K562 (cell line): ENCODE data around the gene CAMSAP2. TPM values are rescaled to one million over a fixed set of nuclear protein-coding genes. Genes with fewer than 3 reads are reported as not detected.

ENCODE experiments used
- ATAC-seq: fragments of 200-7000 bp; cut with Tn5 transposase; 3 replicates; pipeline ENCODE4 v1.9.1; 2020; ENCODE audit warnings: moderate library complexity
- BruUV-seq: library from RNA; stranded (reverse); fragments of 400-500 nt; replicated peaks from 2 replicates; lab custom pipeline; 2021; lab: Mats Ljungman, UMichigan
- CTCF ChIA-PET: fragments of 300-600 bp; formaldehyde crosslinking; extraction: SDS; loops from one replicate; lab custom pipeline; 2021; ENCODE audit warnings: low intra/inter-chr PET ratio; lab: Yijun Ruan, JAX
- POLR2A ChIA-PET: fragments of 300-600, 350-650 bp; sonication (Branson Sonifier 250); formaldehyde crosslinking; extraction: SDS; loops from one replicate; lab custom pipeline; 2021; ENCODE audit warnings: antibody characterized with exemption, inconsistent platforms; lab: Yijun Ruan, JAX
- DNase-seq, 4 experiments: peaks; one replicate each; pipeline versions ENCODE4 v3.0.0 to v3.0.0-alpha.2; 2011 to 2018; ENCODE audit warnings: low spot score in 3 of 4, mixed read lengths in 3 of 4; ENCODE audit errors: extremely low read depth in 1 of 4
- FAIRE-seq: peaks from 2 replicates; lab custom pipeline; 2011; peaks lifted over from hg19 to GRCh38; lab: Jason Lieb, UNC
- H2AFZ ChIP-seq: 2 replicates; pipeline ENCODE4 v1.6.0; 2011; ENCODE audit warnings: low read depth, low read length, control low read depth, inconsistent platforms
- H3K27ac ChIP-seq: fragments of 200-600 bp; 3 replicates; pipeline ENCODE4 v1.8.0; 2011; ENCODE audit warnings: low read depth, mild to moderate bottlenecking, control low read depth, inconsistent platforms, low read length, moderate library complexity, mixed read lengths; ENCODE audit errors: extremely low read depth
- H3K27me3 ChIP-seq, 2 experiments: fragments of 300-600 bp in 1 of 2; 2 replicates in 1 of 2; 3 replicates in 1 of 2; pipeline versions ENCODE4 v1.6.0 to v1.8.0; 2011; ENCODE audit warnings: inconsistent platforms in 2 of 2, low read length in 2 of 2, mild to moderate bottlenecking in 1 of 2, mixed read lengths in 1 of 2, moderate library complexity in 1 of 2; ENCODE audit not compliant: control insufficient read depth in 2 of 2, insufficient read depth in 2 of 2
- H3K36me3 ChIP-seq: fragments of 300-600 bp; 3 replicates; pipeline ENCODE4 v1.8.0; 2011; ENCODE audit warnings: mild to moderate bottlenecking, low read length, inconsistent platforms; ENCODE audit not compliant: control insufficient read depth, insufficient read depth
- H3K4me1 ChIP-seq, 2 experiments: fragments of 200-600 bp in 1 of 2; replicated peaks in 1 of 2; 2 replicates in 1 of 2; 3 replicates in 1 of 2; pipeline versions ENCODE4 v1.5.1 to v1.8.0; 2011; ENCODE audit warnings: inconsistent platforms in 2 of 2, low read length in 2 of 2, mild to moderate bottlenecking in 1 of 2, mixed read lengths in 1 of 2, moderate library complexity in 1 of 2; ENCODE audit not compliant: control insufficient read depth in 2 of 2, insufficient read depth in 2 of 2
- H3K4me2 ChIP-seq: 2 replicates; pipeline ENCODE4 v1.6.1; 2011; ENCODE audit warnings: low read length, control low read depth, inconsistent platforms, mixed read lengths; ENCODE audit not compliant: insufficient read depth
- H3K4me3 ChIP-seq: fragments of 200-600 bp; sonication (generic), shearing (Covaris generic); 2 replicates; pipeline ENCODE4 v1.5.1; 2016; ENCODE audit warnings: control low read depth, inconsistent platforms
- H3K79me2 ChIP-seq: fragments of 200-600 bp; 3 replicates; pipeline ENCODE4 v1.8.0; 2011; ENCODE audit warnings: low read length, inconsistent platforms; ENCODE audit not compliant: control insufficient read depth, insufficient read depth
- H3K9ac ChIP-seq, 2 experiments: 2 replicates each; pipeline versions ENCODE4 v1.6.0 to v1.6.1; 2011; ENCODE audit warnings: low read depth in 2 of 2, low read length in 2 of 2, control low read depth in 1 of 2, inconsistent platforms in 1 of 2, mild to moderate bottlenecking in 1 of 2, mixed read lengths in 1 of 2; ENCODE audit not compliant: insufficient read depth in 1 of 2
- H3K9me1 ChIP-seq: one replicate; pipeline ENCODE4 v1.6.0; 2011; ENCODE audit warnings: inconsistent platforms, mild to moderate bottlenecking, low read length, moderate library complexity; ENCODE audit not compliant: control insufficient read depth, insufficient read depth
- H3K9me3 ChIP-seq: replicated peaks from 2 replicates; pipeline ENCODE4 v1.5.1; 2011; ENCODE audit warnings: low read depth, low read length, inconsistent platforms; ENCODE audit not compliant: control insufficient read depth, insufficient read depth
- H4K20me1 ChIP-seq: replicated peaks from 2 replicates; pipeline ENCODE4 v1.6.1; 2011; ENCODE audit warnings: low read length, inconsistent platforms, mixed read lengths; ENCODE audit not compliant: control insufficient read depth, insufficient read depth
- ZNF121 ChIP-seq: sonication (generic); formaldehyde crosslinking; conservative IDR thresholded peaks from 2 replicates; pipeline ENCODE4 v1.8.0; 2022; ENCODE audit warnings: missing genetic modification reagents
- WGBS: fragments of 100-300 bp; shearing (Covaris generic); methylation state at CpG from one replicate; pipeline ENCODE4 v1.1.6; 2016; ENCODE audit warnings: low coverage, mixed read lengths; ENCODE audit not compliant: insufficient coverage; ENCODE audit errors: missing lambda C conversion rate; 5-methylcytosine and 5-hydroxymethylcytosine counted together
- in situ Hi-C: fragments of 300-500 bp; cut with MboI; formaldehyde crosslinking; loops from 4 replicates; pipeline ENCODE4 v1.15.0; 2018; ENCODE audit warnings: inconsistent platforms, mixed read lengths
- intact Hi-C: fragments of 100-400 bp; cut with micrococcal nuclease; formaldehyde crosslinking; loops from 2 replicates; pipeline ENCODE4 v1.14.2; 2022
- polyA plus RNA-seq, 8 experiments: library from polyadenylated mRNA; depleted of rRNA in 4 of 8; stranded (reverse) in 5 of 8; unstranded in 3 of 8; fragments of >200 nt; fragmentation: Nextera tagmentation in 2 of 8; fragmentation: Illumina TruSeq in 1 of 8; extraction: Ambion mirVana in 2 of 8; extraction: Trizol in 1 of 8; gene quantifications; 2 replicates each; pipeline versions ENCODE4 v1.2.1 to v1.2.3, GENCODE V29; 2011 to 2014; ENCODE audit warnings: inconsistent platforms in 1 of 8, missing spikeins in 1 of 8
- total RNA-seq, 7 experiments: library from RNA; depleted of rRNA in 6 of 7; stranded (reverse); fragments of >200 nt in 6 of 7; fragmentation: Illumina TruSeq in 2 of 7; extraction: Trizol in 2 of 7; gene quantifications; 2 replicates each; pipeline versions ENCODE4 v1.2.1 to v1.2.3, GENCODE V29; 2011 to 2021; ENCODE audit warnings: low replicate concordance in 1 of 7
- TF ChIP-seq, protein P1 (sequence below): fragments of 450-650 bp; formaldehyde crosslinking; IDR thresholded peaks from 2 replicates; pipeline ENCODE4 v1.4.0; 2020; ENCODE audit warnings: mild to moderate bottlenecking, mixed read lengths

The CAMSAP2 gene
- total and polyA plus RNA-seq, 9 of the 15 experiments (the other 6 are each of a cell fraction or from before 2014, with no cell fraction given), result 1.4 to 7.5 (median 2.7) TPM

DNA sequence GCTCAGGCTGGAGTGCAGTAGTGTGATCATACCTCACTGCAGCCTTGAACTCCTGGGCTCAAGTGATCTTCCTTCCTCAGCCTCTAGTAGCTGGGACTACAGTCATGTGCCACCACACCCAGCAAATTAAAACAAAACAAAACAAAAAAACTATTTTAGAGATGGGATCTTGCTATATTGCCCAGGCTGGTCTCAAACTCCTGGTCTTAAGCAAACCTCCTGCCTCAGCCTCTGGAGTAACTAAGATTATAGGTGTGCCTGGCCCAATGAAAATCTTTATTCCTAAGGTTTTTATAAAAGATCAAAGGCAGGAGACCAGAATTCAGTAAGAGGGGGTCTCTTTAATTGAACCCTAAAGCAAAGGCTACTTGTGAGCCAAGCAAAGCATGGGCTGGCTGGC, 166.1 kb downstream of the CAMSAP2 start:
- H3K4me3 ChIP-seq, result no peak overlapping the region
- ChIA-PET CTCF (no interaction called here), POLR2A (interaction anchor here (0.6 to 0.8 kb wide), 3 partner anchors 25 to 836 kb away, joined by 3 read pairs; no protein-coding TSS in a partner anchor)
- in situ Hi-C loops, result no loop called here
- H3K9me1 ChIP-seq, result no peaks in the 10 kb centered on the region
- H3K9me3 ChIP-seq, result no peaks in the 10 kb centered on the region
- ATAC-seq, result no peak
- peaks cover 13% of the 10 kb centered on the region for H4K20me1 ChIP-seq
- H3K9ac ChIP-seq, result no peak overlapping the region
- no peak overlapping the region for H3K27ac ChIP-seq
- peaks cover 0 to 8% of the 10 kb centered on the region in 2 experiments; a peak in 1 of 5 replicates for H3K4me1 ChIP-seq
- no TSS peak for BruUV-seq
- no peak overlapping the region for H3K4me2 ChIP-seq
- DNase-seq, result no peak
- no peaks in the 10 kb centered on the region for H3K36me3 ChIP-seq
- H3K79me2 ChIP-seq, result no peaks in the 10 kb centered on the region
- FAIRE-seq, result no peak
- TF ChIP-seq ZNF121, result peak; percentile 39
- TF ChIP-seq, protein P1, sequence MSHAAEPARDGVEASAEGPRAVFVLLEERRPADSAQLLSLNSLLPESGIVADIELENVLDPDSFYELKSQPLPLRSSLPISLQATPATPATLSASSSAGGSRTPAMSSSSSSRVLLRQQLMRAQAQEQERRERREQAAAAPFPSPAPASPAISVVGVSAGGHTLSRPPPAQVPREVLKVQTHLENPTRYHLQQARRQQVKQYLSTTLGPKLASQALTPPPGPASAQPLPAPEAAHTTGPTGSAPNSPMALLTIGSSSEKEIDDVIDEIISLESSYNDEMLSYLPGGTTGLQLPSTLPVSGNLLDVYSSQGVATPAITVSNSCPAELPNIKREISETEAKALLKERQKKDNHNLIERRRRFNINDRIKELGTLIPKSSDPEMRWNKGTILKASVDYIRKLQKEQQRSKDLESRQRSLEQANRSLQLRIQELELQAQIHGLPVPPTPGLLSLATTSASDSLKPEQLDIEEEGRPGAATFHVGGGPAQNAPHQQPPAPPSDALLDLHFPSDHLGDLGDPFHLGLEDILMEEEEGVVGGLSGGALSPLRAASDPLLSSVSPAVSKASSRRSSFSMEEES (CRISPR knock-in tag), result no peak
- no peak overlapping the region for H2AFZ ChIP-seq
- intact Hi-C loops, result no loop called here
- peaks cover 46 to 70% of the 10 kb centered on the region in 2 experiments for H3K27me3 ChIP-seq

DNA sequence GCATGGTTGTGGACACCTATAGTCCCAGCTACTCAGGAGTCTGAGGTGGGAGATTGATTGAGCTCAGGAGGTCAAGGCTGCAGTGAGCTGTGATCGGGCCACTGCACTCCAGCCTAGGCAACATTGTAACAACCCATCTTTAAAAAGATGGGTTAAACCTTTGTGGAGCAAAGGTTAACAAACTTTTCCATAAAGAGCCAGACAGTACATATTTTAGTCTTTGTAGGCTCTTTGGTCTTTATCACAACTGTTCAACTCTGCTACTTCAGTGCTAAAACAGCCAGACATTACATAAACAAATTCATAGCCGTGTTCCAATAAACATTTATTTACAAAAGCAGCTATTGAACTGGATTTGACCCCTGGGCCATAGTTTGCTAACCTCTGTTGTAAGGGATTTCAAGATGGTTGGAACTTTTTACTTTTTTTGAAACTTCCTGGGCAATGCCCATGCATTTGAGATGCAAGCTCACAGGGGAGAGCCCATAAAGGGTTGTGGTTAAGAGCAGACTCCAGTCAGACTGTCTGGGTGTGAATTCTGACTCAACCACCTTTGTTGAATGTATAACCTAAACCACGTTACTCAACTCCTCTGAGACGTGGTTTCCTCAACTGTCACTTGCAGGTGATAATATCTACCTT, 166.8 kb downstream of the CAMSAP2 start:
- Histone ChIP-seq H3K9me3 (no peaks in the 10 kb centered on the region), H3K27me3 (peaks cover 48 to 70% of the 10 kb centered on the region in 2 experiments), H3K27ac (no peak overlapping the region), H4K20me1 (peaks cover 7% of the 10 kb centered on the region), H3K79me2 (no peaks in the 10 kb centered on the region), H3K9me1 (no peaks in the 10 kb centered on the region), H3K36me3 (no peaks in the 10 kb centered on the region), H3K4me1 (peaks cover 0 to 8% of the 10 kb centered on the region in 2 experiments; a peak in 1 of 5 replicates), H3K4me3 (no peak overlapping the region), H2AFZ (no peak overlapping the region), H3K4me2 (no peak overlapping the region), H3K9ac (no peak overlapping the region)
- in situ Hi-C loops (no loop called here), intact Hi-C loops (no loop called here)
- ATAC-seq, result no peak
- 4% methylated on average over 4 of the region's 4 CpGs for WGBS
- no TSS peak for BruUV-seq
- POLR2A ChIA-PET, result no interaction called here
- CTCF ChIA-PET, result no interaction called here
- FAIRE-seq, result peak; percentile 46
- no peak for DNase-seq
